Measurements from ENCODE around the gene LTBP4.

The LTBP4 gene

GRCh38 chr19:40597329-40597838 lies 3.8 kb upstream of the LTBP4 start:
- no peak for TF ChIP-seq CTCF (IDR thresholded peaks at IDR 0.05)

- TF ChIP-seq CTCF (IDR thresholded peaks at IDR 0.05) = peak; percentile 96
Measured at GRCh38 chr19:40598121-40598917, 2.9 kb upstream of the LTBP4 start.

GRCh38 chr19:40598918-40599307 lies 2.3 kb upstream of the LTBP4 start:
- TF ChIP-seq CTCF (IDR thresholded peaks at IDR 0.05) = no peak

DNA sequence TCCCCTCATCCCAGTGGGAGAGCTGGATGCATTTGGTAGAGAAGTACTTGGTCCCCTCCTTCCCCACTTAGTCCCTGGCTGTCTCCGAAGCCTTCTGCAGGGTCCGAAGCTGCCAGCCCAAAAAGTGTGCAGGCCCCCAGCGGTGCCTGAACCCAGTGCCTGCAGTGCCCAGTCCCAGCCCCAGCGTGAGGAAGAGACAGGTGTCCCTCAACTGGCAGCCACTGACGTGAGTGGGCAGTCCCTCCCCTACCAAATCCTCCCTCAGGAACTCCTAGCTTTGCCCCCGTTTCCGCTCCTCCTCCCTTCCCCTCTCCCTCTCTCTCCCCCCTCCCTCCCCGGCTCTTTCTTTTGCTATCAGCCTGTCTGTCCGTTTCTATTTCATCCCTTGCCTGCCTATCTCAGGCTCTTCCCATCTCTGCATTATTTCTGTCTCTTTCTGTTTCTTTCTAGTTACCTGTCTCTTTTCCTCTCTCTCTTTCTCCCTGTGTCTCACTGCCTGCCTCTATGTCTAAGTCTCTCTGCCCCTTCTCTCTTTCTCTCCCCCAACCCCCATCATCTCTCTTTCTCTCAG lies 1.8 kb upstream of the LTBP4 start:
- TF ChIP-seq CTCF (IDR thresholded peaks at IDR 0.05) = no peak

- TF ChIP-seq CTCF (IDR thresholded peaks at IDR 0.05) = no peak
Measured at GRCh38 chr19:40599902-40600569, 1.1 kb upstream of the LTBP4 start.

DNA sequence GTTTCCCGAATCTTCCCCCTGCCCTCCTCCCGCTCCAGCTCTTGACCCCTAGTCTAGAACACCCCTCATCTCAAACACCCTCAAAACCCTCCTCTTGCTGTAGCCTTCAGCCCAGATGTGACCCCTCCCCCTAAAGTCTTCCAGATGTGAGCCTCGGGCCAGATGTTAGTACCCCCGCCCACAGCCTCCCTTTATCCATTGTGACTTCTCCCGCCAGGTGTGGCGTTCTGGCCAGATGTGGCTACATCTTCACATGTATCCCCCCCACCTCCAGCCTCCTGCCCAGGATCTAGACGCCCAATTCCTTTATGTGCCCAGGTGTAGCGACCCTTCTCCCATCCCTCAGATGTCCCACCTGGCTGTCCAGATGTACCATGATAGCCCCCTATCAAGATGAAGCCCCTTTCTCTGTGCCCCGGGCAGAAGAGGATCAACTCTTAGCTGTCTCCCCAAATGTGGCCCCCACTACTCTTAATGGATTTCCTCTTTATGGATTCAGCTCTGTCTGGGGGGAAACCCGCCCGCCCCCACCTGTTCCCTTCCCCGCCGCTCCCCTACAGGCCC lies 517 bp upstream of the LTBP4 start:
- no peak for TF ChIP-seq CTCF (IDR thresholded peaks at IDR 0.05)

- no peak for TF ChIP-seq CTCF (IDR thresholded peaks at IDR 0.05)
Measured at GRCh38 chr19:40603071-40603388, 1.9 kb downstream of the LTBP4 start.
